ENCODE data around the gene PRAMEF8. TPM values are rescaled to one million over a fixed set of nuclear protein-coding genes. Genes with fewer than 3 reads are reported as not detected.

Gene PRAMEF8
- total RNA-seq, 2 donors from 2014 or later: not detected

Other genes with a start within 250 kb of the PRAMEF8 start
- not detected for gene PRAMEF27, start 228.6 kb downstream of the PRAMEF8 start, total RNA-seq
- gene HNRNPCL3, start 224.4 kb downstream of the PRAMEF8 start, total RNA-seq: not detected
- not detected for gene PRAMEF25, start 214.4 kb downstream of the PRAMEF8 start, total RNA-seq
- not detected for gene HNRNPCL2, start 168.3 kb downstream of the PRAMEF8 start, total RNA-seq
- not detected for gene PRAMEF26, start 129.1 kb downstream of the PRAMEF8 start, total RNA-seq
- gene HNRNPCL4, start 119.5 kb downstream of the PRAMEF8 start, total RNA-seq: not detected
- not detected for gene PRAMEF9, start 113.3 kb downstream of the PRAMEF8 start, total RNA-seq
- gene PRAMEF13, start 83.7 kb downstream of the PRAMEF8 start, total RNA-seq: not detected
- not detected for gene PRAMEF18, start 59.0 kb downstream of the PRAMEF8 start, total RNA-seq
- not detected for gene PRAMEF5, start 30.9 kb downstream of the PRAMEF8 start, total RNA-seq
- gene PRAMEF33, start 18.4 kb upstream of the PRAMEF8 start, total RNA-seq: not detected
- gene PRAMEF15, start 30.4 kb upstream of the PRAMEF8 start, total RNA-seq: not detected
- gene PRAMEF14, start 62.0 kb upstream of the PRAMEF8 start, total RNA-seq: not detected
- not detected for gene PRAMEF19, start 86.8 kb upstream of the PRAMEF8 start, total RNA-seq
- not detected for gene PRAMEF17, start 104.5 kb upstream of the PRAMEF8 start, total RNA-seq
- not detected for gene PRAMEF20, start 125.3 kb upstream of the PRAMEF8 start, total RNA-seq
- gene LRRC38, start 228.9 kb upstream of the PRAMEF8 start, total RNA-seq: not detected